Astrocyte (in vitro differentiated cells and primary cell): Measurements from ENCODE around the gene AMH.

Source experiments
- CTCF ChIP-seq: IDR thresholded peaks from 2 replicates; pipeline ENCODE4 v1.5.1; 2011; ENCODE audit warnings: low read depth, mild to moderate bottlenecking, inconsistent platforms, low read length, moderate library complexity; ENCODE audit not compliant: insufficient read depth
- EZH2 ChIP-seq: IDR thresholded peaks from 2 replicates; pipeline ENCODE4 v1.6.1; 2012; ENCODE audit warnings: mild to moderate bottlenecking, low read length, inconsistent platforms; ENCODE audit not compliant: insufficient read depth

GRCh38 chr19:2268861-2269243, 19.7 kb downstream of the AMH start:
- TF ChIP-seq CTCF (no peak), EZH2 (no peak)
